H1 (cell line): ENCODE data around the gene FRAT2. TPM values are rescaled to one million over a fixed set of nuclear protein-coding genes. Genes with fewer than 3 reads are reported as not detected.

Experiments used
- CTCF ChIA-PET: fragments of 300-600 bp; sonication (Branson Sonifier 250); formaldehyde crosslinking; loops from one replicate; lab custom pipeline; 2021; ENCODE audit not compliant: partially characterized antibody; lab: Charles Lee
- POLR2A ChIA-PET: fragments of 300-600 bp; sonication (Branson Sonifier 250); formaldehyde crosslinking; loops from one replicate; lab custom pipeline; 2021; ENCODE audit warnings: inconsistent platforms; ENCODE audit not compliant: partially characterized antibody; lab: Charles Lee
- DNase-seq, 2 experiments: peaks; one replicate each; pipeline versions ENCODE4 v3.0.0 to v3.0.0-alpha.2; 2010 to 2022; ENCODE audit warnings: low spot score in 2 of 2, low read depth in 1 of 2, mixed read lengths in 1 of 2
- FAIRE-seq: peaks from 2 replicates; lab custom pipeline; 2011; peaks lifted over from hg19 to GRCh38; lab: Jason Lieb, UNC
- H2AFZ ChIP-seq: 2 replicates; pipeline ENCODE4 v1.8.1; 2012; ENCODE audit warnings: low read length, inconsistent platforms
- H2AK5ac ChIP-seq: 2 replicates; pipeline ENCODE4 v1.6.1; 2013; ENCODE audit warnings: low read depth, low read length
- H2BK120ac ChIP-seq: replicated peaks from 2 replicates; pipeline ENCODE3; 2013; ENCODE audit warnings: low read depth, low read length, inconsistent platforms
- H2BK12ac ChIP-seq: 2 replicates; pipeline ENCODE4 v1.6.1; 2013; ENCODE audit warnings: low read depth, low read length
- H2BK15ac ChIP-seq: 2 replicates; pipeline ENCODE4 v1.6.1; 2013; ENCODE audit warnings: low read length
- H2BK20ac ChIP-seq: 2 replicates; pipeline ENCODE4 v1.6.1; 2013; ENCODE audit warnings: low read length
- H2BK5ac ChIP-seq: 2 replicates; pipeline ENCODE4 v1.6.1; 2013; ENCODE audit warnings: low read depth, low read length
- H3K14ac ChIP-seq: 2 replicates; pipeline ENCODE4 v1.6.1; 2013; ENCODE audit warnings: inconsistent platforms; ENCODE audit not compliant: insufficient read length
- H3K18ac ChIP-seq: 2 replicates; pipeline ENCODE4 v1.6.1; 2013; ENCODE audit warnings: low read length; ENCODE audit errors: extremely low read depth
- H3K23ac ChIP-seq: 2 replicates; pipeline ENCODE4 v1.6.1; 2013; ENCODE audit warnings: inconsistent platforms; ENCODE audit not compliant: insufficient read length
- H3K23me2 ChIP-seq: 2 replicates; pipeline ENCODE4 v1.6.1; 2013; ENCODE audit warnings: low read depth, low read length
- H3K27ac ChIP-seq: 2 replicates; pipeline ENCODE4 v1.6.1; 2011; ENCODE audit warnings: low read depth, low read length, inconsistent platforms
- H3K27me3 ChIP-seq, 4 experiments: replicated peaks in 1 of 4; 1 replicate in 1 of 4; 2 replicates in 3 of 4; pipeline versions ENCODE4 v1.6.1 to v1.8.1; 2011 to 2013; ENCODE audit warnings: low read length in 3 of 4, mild to moderate bottlenecking in 3 of 4, inconsistent platforms in 2 of 4, mixed read lengths in 2 of 4, moderate library complexity in 1 of 4; ENCODE audit not compliant: control insufficient read depth in 3 of 4, insufficient read depth in 3 of 4; ENCODE audit errors: extremely low read depth in 1 of 4
- H3K36me3 ChIP-seq, 4 experiments: 2 replicates each; pipeline versions ENCODE4 v1.6.1 to v1.8.1; 2011 to 2013; ENCODE audit warnings: mild to moderate bottlenecking in 4 of 4, low read length in 3 of 4, moderate library complexity in 2 of 4, control low read depth in 1 of 4, inconsistent platforms in 1 of 4; ENCODE audit not compliant: insufficient read depth in 4 of 4, control insufficient read depth in 2 of 4
- H3K4ac ChIP-seq: replicated peaks from 2 replicates; pipeline ENCODE3; 2013; ENCODE audit warnings: low read length, low read depth, mixed read lengths, inconsistent platforms; ENCODE audit not compliant: insufficient read length
- H3K4me1 ChIP-seq, 4 experiments: replicated peaks in 1 of 4; 1 replicate in 1 of 4; 2 replicates in 3 of 4; pipeline versions ENCODE4 v1.6.1 to v1.8.1; 2011 to 2013; ENCODE audit warnings: low read length in 3 of 4, inconsistent platforms in 2 of 4, mixed read lengths in 1 of 4; ENCODE audit not compliant: insufficient read depth in 4 of 4, control insufficient read depth in 3 of 4
- H3K4me2 ChIP-seq, 2 experiments: 2 replicates each; pipeline versions ENCODE4 v1.6.1 to v1.8.1; 2011 to 2013; ENCODE audit warnings: low read depth in 2 of 2, low read length in 2 of 2, control low read depth in 1 of 2, inconsistent platforms in 1 of 2, mild to moderate bottlenecking in 1 of 2; ENCODE audit not compliant: insufficient read depth in 1 of 2
- H3K4me3 ChIP-seq, 4 experiments: fragments of 200-600, 300-600 bp in 1 of 4; sonication (generic), shearing (Covaris generic), sonication (Bioruptor Twin) in 1 of 4; 2 replicates each; pipeline versions ENCODE4 v1.5.1 to v1.8.1; 2011 to 2016; ENCODE audit warnings: low read length in 4 of 4, low read depth in 3 of 4, control low read depth in 2 of 4, inconsistent platforms in 2 of 4, mild to moderate bottlenecking in 2 of 4, mixed read lengths in 1 of 4, moderate library complexity in 1 of 4; ENCODE audit not compliant: insufficient read depth in 2 of 4; ENCODE audit errors: extremely low read depth in 1 of 4
- H3K56ac ChIP-seq: replicated peaks from 2 replicates; pipeline ENCODE3; 2013; ENCODE audit warnings: low read depth, mild to moderate bottlenecking, mixed read lengths, low read length, inconsistent platforms; ENCODE audit not compliant: insufficient read length
- H3K79me1 ChIP-seq: 2 replicates; pipeline ENCODE4 v1.6.1; 2013; ENCODE audit warnings: low read depth, low read length, control low read depth
- H3K79me2 ChIP-seq, 2 experiments: 2 replicates each; pipeline versions ENCODE4 v1.6.1 to v1.8.1; 2012 to 2013; ENCODE audit warnings: low read length in 2 of 2, mild to moderate bottlenecking in 2 of 2, inconsistent platforms in 1 of 2; ENCODE audit not compliant: insufficient read depth in 2 of 2, control insufficient read depth in 1 of 2
- H3K9ac ChIP-seq, 4 experiments: replicated peaks in 1 of 4; 1 replicate in 1 of 4; 2 replicates in 3 of 4; pipeline versions ENCODE4 v1.6.1 to v1.8.1; 2011 to 2013; ENCODE audit warnings: low read depth in 3 of 4, low read length in 3 of 4, control low read depth in 2 of 4, mild to moderate bottlenecking in 2 of 4, moderate library complexity in 2 of 4, inconsistent platforms in 1 of 4; ENCODE audit errors: extremely low read depth in 1 of 4
- H3K9me3 ChIP-seq, 2 experiments: 2 replicates each; pipeline versions ENCODE4 v1.6.1 to v1.8.1; 2012 to 2013; ENCODE audit warnings: mild to moderate bottlenecking in 2 of 2, moderate library complexity in 2 of 2, control low read depth in 1 of 2, inconsistent platforms in 1 of 2, low read depth in 1 of 2, low read length in 1 of 2, mixed read lengths in 1 of 2; ENCODE audit not compliant: insufficient read depth in 2 of 2
- H4K20me1 ChIP-seq, 2 experiments: replicated peaks in 1 of 2; 2 replicates each; pipeline versions ENCODE3 to v1.8.1; 2011 to 2013; ENCODE audit warnings: inconsistent platforms in 2 of 2, low read length in 2 of 2, mild to moderate bottlenecking in 1 of 2; ENCODE audit not compliant: insufficient read depth in 2 of 2, control insufficient read depth in 1 of 2
- H4K5ac ChIP-seq: 2 replicates; pipeline ENCODE4 v1.6.1; 2013; ENCODE audit warnings: low read length, low read depth, mixed read lengths, inconsistent platforms; ENCODE audit not compliant: insufficient read length
- H4K8ac ChIP-seq: 2 replicates; pipeline ENCODE4 v1.8.0; 2013; ENCODE audit warnings: mild to moderate bottlenecking, moderate library complexity, low read length, inconsistent platforms; ENCODE audit not compliant: insufficient read depth; ENCODE audit errors: extremely low read depth
- H4K91ac ChIP-seq: replicated peaks from 2 replicates; pipeline ENCODE3; 2013; ENCODE audit warnings: low read length, mixed read lengths, inconsistent platforms; ENCODE audit not compliant: insufficient read length
- ASH2L ChIP-seq: fragments of 200-600, 300-600 bp; sonication (generic); IDR thresholded peaks from one replicate; pipeline ENCODE4 v1.7.1; 2017; ENCODE audit warnings: low read length
- BACH1 ChIP-seq: IDR thresholded peaks from 2 replicates; pipeline ENCODE4 v1.6.1; 2012; ENCODE audit warnings: low read length, improper control_type of control experiment
- CREB1 ChIP-seq: IDR thresholded peaks from 2 replicates; pipeline ENCODE4 v1.6.1; 2012; ENCODE audit warnings: inconsistent platforms
- FOSL1 ChIP-seq: IDR thresholded peaks from 2 replicates; pipeline ENCODE4 v1.6.1; 2011; ENCODE audit warnings: mild to moderate bottlenecking, low read depth, low read length, moderate library complexity; ENCODE audit not compliant: insufficient read depth
- MAFK ChIP-seq: IDR thresholded peaks from 2 replicates; pipeline ENCODE4 v1.6.1; 2012; ENCODE audit warnings: low read depth, mild to moderate bottlenecking, improper control_type of control experiment, low read length
- NRF1 ChIP-seq: IDR thresholded peaks from 2 replicates; pipeline ENCODE4 v1.6.1; 2011; ENCODE audit warnings: mild to moderate bottlenecking, low read depth, low read length, improper control_type of control experiment
- POLR2A ChIP-seq, 2 experiments: IDR thresholded peaks; 1 replicate in 1 of 2; 2 replicates in 1 of 2; pipeline ENCODE4 v1.6.1; 2011; ENCODE audit warnings: low read depth in 2 of 2, low read length in 2 of 2, mild to moderate bottlenecking in 2 of 2; ENCODE audit errors: control extremely low read depth in 1 of 2
- POU5F1 ChIP-seq: IDR thresholded peaks from 2 replicates; pipeline ENCODE4 v1.6.1; 2011; ENCODE audit warnings: low read depth, mild to moderate bottlenecking, low read length, moderate library complexity
- RAD21 ChIP-seq, 2 experiments: IDR thresholded peaks in 1 of 2; conservative IDR thresholded peaks in 1 of 2; 2 replicates each; pipeline ENCODE4 v1.6.1; 2011; ENCODE audit warnings: low read depth in 2 of 2, low read length in 2 of 2, improper control_type of control experiment in 1 of 2, inconsistent platforms in 1 of 2, mild to moderate bottlenecking in 1 of 2, moderate library complexity in 1 of 2
- SIX5 ChIP-seq: IDR thresholded peaks from 2 replicates; pipeline ENCODE4 v1.6.1; 2011; ENCODE audit warnings: mild to moderate bottlenecking, low read depth, low read length
- SP2 ChIP-seq: IDR thresholded peaks from 2 replicates; pipeline ENCODE4 v1.6.1; 2012; ENCODE audit warnings: mild to moderate bottlenecking, low read length, inconsistent platforms
- WGBS, 2 experiments: shearing (Covaris generic) in 1 of 2; methylation state at CpG; one replicate each; pipeline versions ENCODE4 v1.1.6 to v1.1.7; 2013 to 2015; ENCODE audit warnings: low lambda C conversion rate in 2 of 2, mixed read lengths in 2 of 2, inconsistent platforms in 1 of 2, low coverage in 1 of 2, missing lambda C conversion rate in 1 of 2; ENCODE audit not compliant: insufficient replicate concordance in 2 of 2, insufficient coverage in 1 of 2, insufficient read length in 1 of 2; ENCODE audit errors: extremely low coverage in 1 of 2, missing lambda C conversion rate in 1 of 2; 5-methylcytosine and 5-hydroxymethylcytosine counted together
- polyA plus RNA-seq, 7 experiments: library from polyadenylated mRNA; depleted of rRNA in 3 of 7; stranded (reverse) in 5 of 7; unstranded in 2 of 7; fragments of >200 nt in 5 of 7; fragments of 200-250 nt in 2 of 7; gene quantifications; 1 replicate in 5 of 7; 2 replicates in 1 of 7; 4 replicates in 1 of 7; pipeline versions ENCODE4 v1.2.1 to v1.2.3, GENCODE V29; 2011 to 2013; ENCODE audit warnings: missing spikeins in 2 of 7, mixed read lengths in 2 of 7
- total RNA-seq: library from RNA; stranded (reverse); fragmentation: NEBNext Ultra II Directional; extraction: Animal tissue kit (Norgen Biotek cat#: 25700); gene quantifications from 2 replicates; pipeline ENCODE4 v1.2.1, GENCODE V29; 2021
- TF ChIP-seq, protein P1 (sequence below): IDR thresholded peaks from 2 replicates; pipeline ENCODE4 v1.6.1; 2012; ENCODE audit warnings: low read length, inconsistent platforms
- TF ChIP-seq, protein P2 (sequence below): IDR thresholded peaks from 2 replicates; pipeline ENCODE4 v1.6.1; 2011; ENCODE audit warnings: low read depth, mild to moderate bottlenecking, low read length; ENCODE audit not compliant: insufficient read depth

FRAT2 gene
- total and polyA plus RNA-seq, 2 of the 8 experiments (the other 6 are each of a cell fraction or from before 2014, with no cell fraction given) = 47.4 to 83.0 TPM

DNA sequence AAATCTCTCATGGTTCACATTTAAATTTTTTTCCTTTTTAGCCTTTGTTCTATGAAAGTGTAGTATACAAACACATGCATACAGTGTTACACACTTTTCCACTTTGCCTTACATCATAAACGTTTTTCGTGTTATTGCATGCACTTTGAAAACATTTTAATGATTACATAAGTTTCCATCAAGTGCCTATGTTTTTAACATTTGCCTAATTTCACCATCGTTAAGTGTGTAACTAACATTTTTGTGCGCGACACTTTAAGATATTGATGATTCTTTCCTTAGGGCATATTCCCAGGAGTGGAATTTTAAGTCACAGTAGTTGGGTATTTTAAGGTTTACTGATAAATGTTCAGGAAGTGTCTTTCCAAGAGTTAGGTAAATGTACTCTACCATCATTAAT is 1.5 kb upstream of the FRAT2 start:
- H3K23me2 ChIP-seq = peaks cover 21% of the 10 kb centered on the region
- no peaks in the 10 kb centered on the region for H3K9me3 ChIP-seq
- H2AFZ ChIP-seq = no peak overlapping the region
- no peak overlapping the region for H4K5ac ChIP-seq
- H2BK20ac ChIP-seq = no peak overlapping the region
- H3K56ac ChIP-seq = no peak overlapping the region
- peak; percentile 45 for FAIRE-seq
- no peak overlapping the region for H3K27ac ChIP-seq
- H3K79me2 ChIP-seq = peaks cover 23 to 33% of the 10 kb centered on the region in 2 experiments
- H2BK5ac ChIP-seq = no peak overlapping the region
- ChIA-PET CTCF (no interaction called here), POLR2A (interaction anchor here (5.9 kb wide), 1 partner anchor 12 kb away, joined by 75 read pairs; no protein-coding TSS in a partner anchor)
- no peaks in the 10 kb centered on the region for H3K27me3 ChIP-seq
- peaks cover 0 to 13% (median 0%) of the 10 kb centered on the region in 4 experiments; a peak in 1 of 8 replicates for H3K36me3 ChIP-seq
- H3K4me1 ChIP-seq = peaks cover 8 to 22% (median 11%) of the 10 kb centered on the region in 4 experiments
- H4K8ac ChIP-seq = no peak overlapping the region
- peak overlapping the region in 1 of 4 experiments; percentile 90; a peak in 2 of 8 replicates for H3K4me3 ChIP-seq
- no peak for DNase-seq
- no peak overlapping the region for H3K14ac ChIP-seq
- no peak overlapping the region for H3K9ac ChIP-seq
- 60% methylated on average over 5 of the region's 5 CpGs; no CpG with 5 or more reads in 1 of the 2 experiments for WGBS, 2 experiments
- peak overlapping the region; percentile 21 to 96; a peak in 3 of 4 replicates for H3K4me2 ChIP-seq
- no peaks in the 10 kb centered on the region; the same call in 1 of the 2 replicates for H3K79me1 ChIP-seq
- H2AK5ac ChIP-seq = no peak overlapping the region
- no peak overlapping the region for H3K4ac ChIP-seq
- H2BK12ac ChIP-seq = no peak overlapping the region
- H3K18ac ChIP-seq = 0 out of 2 replicates have a peak overlapping the region, but pooled peaks have one; percentile 39
- H2BK15ac ChIP-seq = no peak overlapping the region
- peaks cover 9 to 13% of the 10 kb centered on the region in 2 experiments for H4K20me1 ChIP-seq
- peak overlapping the region; percentile 62 for H4K91ac ChIP-seq
- peak overlapping the region; percentile 45 for H2BK120ac ChIP-seq
- H3K23ac ChIP-seq = no peak overlapping the region
- no peak for TF ChIP-seq MAFK
- no peak for TF ChIP-seq RAD21 (IDR thresholded peaks at IDR 0.05 in 1 of 2, conservative IDR thresholded peaks at IDR 0.05 in 1 of 2; ENCODE audit: low read depth in 2 of 2, low read length in 2 of 2)
- TF ChIP-seq, protein P1, sequence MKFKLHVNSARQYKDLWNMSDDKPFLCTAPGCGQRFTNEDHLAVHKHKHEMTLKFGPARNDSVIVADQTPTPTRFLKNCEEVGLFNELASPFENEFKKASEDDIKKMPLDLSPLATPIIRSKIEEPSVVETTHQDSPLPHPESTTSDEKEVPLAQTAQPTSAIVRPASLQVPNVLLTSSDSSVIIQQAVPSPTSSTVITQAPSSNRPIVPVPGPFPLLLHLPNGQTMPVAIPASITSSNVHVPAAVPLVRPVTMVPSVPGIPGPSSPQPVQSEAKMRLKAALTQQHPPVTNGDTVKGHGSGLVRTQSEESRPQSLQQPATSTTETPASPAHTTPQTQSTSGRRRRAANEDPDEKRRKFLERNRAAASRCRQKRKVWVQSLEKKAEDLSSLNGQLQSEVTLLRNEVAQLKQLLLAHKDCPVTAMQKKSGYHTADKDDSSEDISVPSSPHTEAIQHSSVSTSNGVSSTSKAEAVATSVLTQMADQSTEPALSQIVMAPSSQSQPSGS = no peak
- no peak for TF ChIP-seq FOSL1
- no peak for TF ChIP-seq SP2
- TF ChIP-seq CREB1 = no peak
- no peak for TF ChIP-seq SIX5
- no peak for TF ChIP-seq NRF1
- TF ChIP-seq POU5F1 = no peak
- TF ChIP-seq ASH2L = no peak
- TF ChIP-seq POLR2A (IDR thresholded peaks at IDR 0.05; ENCODE audit: control extremely low read depth in 1 of 2, low read depth in 2 of 2, low read length in 2 of 2) = no peak
- TF ChIP-seq, protein P2, sequence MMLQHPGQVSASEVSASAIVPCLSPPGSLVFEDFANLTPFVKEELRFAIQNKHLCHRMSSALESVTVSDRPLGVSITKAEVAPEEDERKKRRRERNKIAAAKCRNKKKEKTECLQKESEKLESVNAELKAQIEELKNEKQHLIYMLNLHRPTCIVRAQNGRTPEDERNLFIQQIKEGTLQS = no peak
- no peak for TF ChIP-seq BACH1
